ENCODE results near the gene SEL1L.

DNA sequence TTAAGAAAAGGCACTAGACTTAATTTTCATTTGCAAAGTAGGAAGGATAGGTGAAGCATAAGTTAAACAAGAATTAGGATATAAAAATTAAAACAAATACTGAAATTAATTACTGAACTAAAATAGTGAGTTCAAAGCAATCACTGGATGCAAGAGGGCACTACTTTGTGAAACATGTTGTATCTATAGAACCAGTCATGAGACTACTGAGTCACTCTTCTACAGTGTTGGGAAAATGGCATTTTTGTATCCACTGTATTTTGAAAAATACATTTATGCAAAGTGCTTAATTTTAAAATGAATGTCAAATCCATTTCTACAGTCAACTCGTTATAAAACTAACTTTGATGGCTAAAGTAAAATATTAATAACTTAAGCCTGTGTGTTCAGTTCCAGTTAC, 47.9 kb downstream of the SEL1L start:
- TF ChIP-seq, protein P1, sequence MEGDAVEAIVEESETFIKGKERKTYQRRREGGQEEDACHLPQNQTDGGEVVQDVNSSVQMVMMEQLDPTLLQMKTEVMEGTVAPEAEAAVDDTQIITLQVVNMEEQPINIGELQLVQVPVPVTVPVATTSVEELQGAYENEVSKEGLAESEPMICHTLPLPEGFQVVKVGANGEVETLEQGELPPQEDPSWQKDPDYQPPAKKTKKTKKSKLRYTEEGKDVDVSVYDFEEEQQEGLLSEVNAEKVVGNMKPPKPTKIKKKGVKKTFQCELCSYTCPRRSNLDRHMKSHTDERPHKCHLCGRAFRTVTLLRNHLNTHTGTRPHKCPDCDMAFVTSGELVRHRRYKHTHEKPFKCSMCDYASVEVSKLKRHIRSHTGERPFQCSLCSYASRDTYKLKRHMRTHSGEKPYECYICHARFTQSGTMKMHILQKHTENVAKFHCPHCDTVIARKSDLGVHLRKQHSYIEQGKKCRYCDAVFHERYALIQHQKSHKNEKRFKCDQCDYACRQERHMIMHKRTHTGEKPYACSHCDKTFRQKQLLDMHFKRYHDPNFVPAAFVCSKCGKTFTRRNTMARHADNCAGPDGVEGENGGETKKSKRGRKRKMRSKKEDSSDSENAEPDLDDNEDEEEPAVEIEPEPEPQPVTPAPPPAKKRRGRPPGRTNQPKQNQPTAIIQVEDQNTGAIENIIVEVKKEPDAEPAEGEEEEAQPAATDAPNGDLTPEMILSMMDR (IDR thresholded peaks at IDR 0.05), result no peak
- no peak for TF ChIP-seq POLR2A (IDR thresholded peaks at IDR 0.05)

Data from Peyer's patch (tissue), 4 donors.